ENCODE data around the gene ATP6V0D1.

Gene ATP6V0D1

DNA sequence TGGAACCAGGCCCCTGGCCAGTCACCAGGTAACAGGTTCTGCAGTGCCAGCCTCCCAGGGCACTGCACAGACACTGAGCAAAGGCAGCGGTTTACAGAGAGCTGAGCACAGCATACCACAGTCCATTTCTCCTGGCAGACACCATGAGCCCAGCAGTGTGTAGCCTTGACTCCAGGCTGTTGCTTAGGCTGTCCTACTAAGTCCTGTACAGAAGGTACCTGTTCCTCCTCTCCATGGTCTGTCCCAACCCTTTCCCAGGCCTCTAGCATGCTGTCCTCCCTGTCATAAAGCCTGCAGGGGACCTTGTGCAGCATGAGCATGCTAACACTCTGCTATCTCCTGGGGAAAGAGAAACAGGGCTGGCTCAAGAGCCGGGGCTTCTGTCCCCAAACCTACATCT is 20.0 kb downstream of the ATP6V0D1 start:
- DNase-seq, result no peak

DNA sequence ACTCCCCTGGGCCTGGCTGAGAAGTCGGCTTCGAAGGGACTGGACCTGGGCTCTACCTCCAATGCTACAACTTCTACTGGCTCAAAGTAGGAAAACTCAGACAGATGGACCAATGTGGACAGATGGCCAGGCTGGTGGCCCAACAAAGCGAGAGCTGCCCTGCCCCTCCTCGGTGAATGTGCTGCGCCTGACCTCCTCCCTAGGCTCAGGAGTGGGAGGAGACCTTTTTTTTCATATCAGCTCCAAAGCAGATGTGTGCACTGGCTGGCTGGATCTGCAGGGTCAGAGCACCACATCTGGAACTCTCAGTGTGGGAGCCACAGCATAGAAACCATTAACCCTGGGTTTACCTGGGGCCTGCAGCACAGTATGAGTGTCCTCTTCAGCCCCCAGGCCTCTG is 20.8 kb downstream of the ATP6V0D1 start:
- DNase-seq, result no peak

DNA sequence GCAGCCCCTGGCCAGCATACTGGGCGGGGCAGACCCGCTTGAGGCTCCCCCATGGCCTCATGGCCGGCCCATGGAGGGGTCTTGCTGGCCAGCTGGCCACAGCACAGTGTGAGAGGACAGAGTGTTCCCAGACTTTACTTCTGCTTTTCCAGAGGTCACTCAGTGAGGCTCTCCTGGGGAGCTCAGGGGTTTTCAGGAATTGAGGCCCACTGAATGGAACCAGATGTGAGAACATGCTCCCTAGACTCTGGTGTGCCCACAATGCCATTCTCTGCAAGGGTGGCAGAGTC is 21.2 kb downstream of the ATP6V0D1 start:
- no peak for DNase-seq

- DNase-seq, result no peak
Measured at GRCh38 chr16:67459066-67459860, 21.7 kb downstream of the ATP6V0D1 start.

DNA sequence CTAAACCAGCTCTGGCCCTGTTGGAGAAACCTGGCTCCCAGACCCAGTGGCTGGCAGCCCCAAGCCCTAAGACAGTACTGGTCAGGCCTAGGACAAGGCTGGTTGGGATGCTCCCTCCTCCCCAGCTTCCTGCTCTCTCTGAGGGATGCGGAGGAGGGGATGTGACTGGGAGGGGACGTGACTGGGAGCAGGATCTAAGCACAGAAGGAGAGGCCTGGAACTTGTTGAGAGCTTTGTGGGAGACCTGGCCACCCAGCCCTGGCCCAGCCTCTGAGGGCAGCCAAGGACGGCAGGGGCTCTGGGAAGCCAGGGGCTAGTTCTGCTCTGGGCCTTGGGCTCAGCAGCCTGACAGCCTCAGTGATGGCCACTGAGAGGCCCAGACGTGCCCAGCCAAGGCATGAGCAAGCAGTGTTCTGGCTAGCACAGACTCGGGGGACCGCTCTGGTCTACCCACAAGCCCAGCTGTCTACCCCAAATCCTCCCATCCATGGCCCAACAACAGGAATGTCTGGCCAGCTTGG is 22.8 kb downstream of the ATP6V0D1 start:
- no peak for DNase-seq

GRCh38 chr16:67457611-67458010 is 23.3 kb downstream of the ATP6V0D1 start:
- DNase-seq, result no peak

- no peak for DNase-seq
Measured at GRCh38 chr16:67456391-67457081, 24.4 kb downstream of the ATP6V0D1 start.

DNA sequence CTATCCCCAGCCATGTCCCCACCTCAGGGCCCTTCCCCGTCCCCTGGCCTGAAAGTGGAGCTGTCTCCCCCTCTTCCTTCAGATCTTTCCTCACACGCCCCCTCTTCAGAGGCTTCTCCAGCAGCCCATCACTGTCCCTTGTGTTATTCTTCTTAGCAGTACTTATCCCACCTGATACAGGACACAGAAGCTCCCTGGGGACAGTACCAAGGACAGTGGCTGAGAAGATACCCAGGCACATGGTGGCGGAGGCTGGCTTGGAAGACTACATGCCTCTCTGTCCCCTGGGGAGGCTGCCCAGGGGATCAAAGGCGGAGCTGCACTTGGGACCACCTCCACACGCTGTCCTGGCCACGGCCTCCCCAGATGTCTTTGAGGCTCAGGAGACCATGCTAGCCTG is 26.1 kb downstream of the ATP6V0D1 start:
- no peak for DNase-seq

GRCh38 chr16:67454104-67454503 is 26.9 kb downstream of the ATP6V0D1 start:
- no peak for DNase-seq

DNA sequence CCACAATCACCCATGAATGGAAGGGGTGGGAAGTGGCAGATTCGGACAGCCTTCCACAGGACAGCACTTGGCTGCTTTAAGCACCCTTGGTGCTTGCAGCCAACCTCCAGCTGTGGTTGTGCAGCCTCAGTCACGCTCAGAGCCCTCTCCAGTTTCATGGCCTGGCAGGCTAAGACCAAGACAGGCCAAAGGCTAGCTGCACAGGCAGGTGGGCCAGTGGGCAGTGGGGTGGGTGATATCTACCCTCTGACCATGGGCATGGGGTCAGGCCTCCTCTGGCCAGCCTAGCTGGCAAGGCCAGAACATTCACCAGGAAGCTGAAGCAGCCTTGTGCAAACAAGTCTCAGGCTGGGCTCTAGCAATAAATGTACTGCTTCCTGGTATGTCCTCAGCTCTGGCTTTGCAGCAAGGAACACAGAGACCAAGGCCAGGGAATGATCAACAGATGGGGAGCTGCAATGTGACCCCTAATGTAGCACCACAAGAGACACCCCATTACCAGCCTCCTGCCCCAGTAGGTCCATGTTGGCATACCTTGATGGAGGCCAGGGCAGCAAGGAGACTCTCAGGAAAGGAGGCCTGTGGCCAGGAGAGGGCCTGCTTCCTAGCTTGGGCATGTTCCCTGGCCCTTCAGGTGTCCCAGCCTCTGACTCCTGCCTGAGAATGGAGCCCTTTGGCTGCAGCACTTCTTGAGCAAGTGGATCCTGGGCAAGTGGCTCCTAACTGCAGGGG is 29.1 kb downstream of the ATP6V0D1 start:
- DNase-seq, result no peak

GRCh38 chr16:67451061-67451703 is 29.8 kb downstream of the ATP6V0D1 start:
- no peak for DNase-seq

DNA sequence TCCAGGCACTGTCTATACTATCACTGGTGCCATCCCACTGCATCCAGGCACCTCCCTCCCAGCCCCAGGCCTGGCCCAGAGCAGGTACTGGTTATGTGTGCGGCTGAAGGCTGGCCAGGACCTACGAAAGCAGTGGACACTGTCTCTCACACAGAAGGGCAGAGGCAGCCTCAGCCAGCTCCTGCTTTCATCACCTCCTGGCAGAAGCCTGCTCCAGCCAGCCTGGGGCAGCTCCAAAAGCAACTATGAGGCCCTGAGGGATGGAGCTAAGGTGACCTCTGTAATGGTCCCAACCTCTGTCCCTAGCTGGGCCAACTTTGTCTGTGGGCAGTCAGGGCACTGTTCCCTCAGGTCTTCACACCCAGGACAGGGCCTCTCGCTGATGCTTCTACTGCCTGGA is 31.2 kb downstream of the ATP6V0D1 start:
- no peak for DNase-seq

GRCh38 chr16:67449336-67449735 is 31.6 kb downstream of the ATP6V0D1 start:
- no peak for DNase-seq

DNA sequence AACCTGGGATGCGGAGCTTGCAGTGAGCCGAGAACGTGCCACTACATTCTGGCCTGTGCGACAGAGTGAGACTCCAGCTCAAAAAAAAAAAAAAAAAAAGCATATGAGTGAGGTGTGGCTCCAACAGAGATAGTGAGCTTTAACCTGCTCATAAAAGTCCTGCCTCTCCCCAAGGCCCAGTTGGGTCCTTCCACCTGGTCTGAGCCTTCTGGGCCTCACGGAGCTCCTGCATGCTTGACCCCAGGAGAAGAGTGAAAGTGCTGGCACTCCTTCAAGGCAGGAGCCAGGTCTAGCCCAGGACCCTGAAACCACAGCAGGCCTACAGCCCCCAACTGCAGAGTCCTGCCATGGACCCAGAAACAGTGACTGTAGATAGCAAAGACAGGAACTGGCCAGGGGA is 32.4 kb downstream of the ATP6V0D1 start:
- DNase-seq, result no peak

GRCh38 chr16:67447508-67448076 is 33.4 kb downstream of the ATP6V0D1 start:
- no peak for DNase-seq

DNA sequence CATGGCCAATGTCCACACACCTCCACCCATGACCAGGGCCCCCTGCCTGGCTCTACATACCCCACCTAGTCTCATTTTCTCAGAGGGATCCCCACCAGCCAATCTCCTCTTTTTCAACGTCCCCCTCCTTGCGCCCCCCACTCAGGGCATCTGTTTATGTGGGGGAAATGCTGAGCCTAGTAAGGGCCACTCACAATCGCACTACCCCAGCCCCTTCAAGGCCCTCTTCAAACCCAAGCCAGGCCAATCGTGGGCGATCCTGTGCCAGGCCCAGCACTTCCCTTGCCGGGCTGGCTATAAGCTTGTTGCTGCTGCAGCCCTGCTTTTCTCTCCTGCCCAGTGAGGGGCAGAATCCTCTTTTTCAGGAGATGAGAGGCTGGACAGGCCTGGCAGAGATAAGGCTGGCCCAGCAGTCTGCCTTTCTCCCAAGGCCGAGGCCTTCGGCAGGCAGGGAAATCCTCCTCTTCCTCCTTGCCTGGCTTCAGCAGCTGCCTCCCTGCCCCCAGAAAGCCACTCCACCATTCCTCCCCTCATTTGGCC is 33.9 kb downstream of the ATP6V0D1 start:
- no peak for DNase-seq

- DNase-seq, result no peak
Measured at GRCh38 chr16:67445913-67446907, 34.7 kb downstream of the ATP6V0D1 start.

DNA sequence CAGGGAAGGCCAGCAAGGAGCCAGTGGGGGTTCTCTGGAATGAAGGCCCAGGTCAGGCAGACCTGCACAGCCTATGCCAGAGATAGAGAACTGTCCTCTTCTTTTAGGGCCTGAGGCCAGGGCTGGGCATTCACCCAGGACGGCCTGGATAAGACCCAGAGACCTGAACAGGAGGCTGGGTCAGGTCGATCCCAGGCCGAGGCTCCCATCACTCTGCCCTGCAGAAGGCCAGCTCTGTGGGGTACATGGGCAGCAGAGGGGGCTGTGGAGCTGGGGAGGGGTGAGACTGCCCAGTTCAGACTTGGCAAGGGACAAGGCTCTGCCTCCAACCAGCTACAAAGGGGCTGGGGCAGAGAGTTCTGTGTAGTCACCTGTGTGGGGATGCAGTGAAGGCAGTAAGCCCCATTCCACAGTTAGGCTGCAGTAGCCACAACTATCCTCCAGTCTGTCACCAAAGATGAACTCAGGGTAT is 35.5 kb downstream of the ATP6V0D1 start:
- DNase-seq, result no peak

- no peak for DNase-seq
Measured at GRCh38 chr16:67445126-67445426, 35.9 kb downstream of the ATP6V0D1 start.

GRCh38 chr16:67444259-67445125 is 36.5 kb downstream of the ATP6V0D1 start:
- no peak for DNase-seq
